GM18873 (cell line): ENCODE measurements around the gene TRIM14.
"Not testable (repeated sequence)": the region's sequence is repeated elsewhere in the genome, so short reads cannot be mapped to it uniquely, and the experiment has no call there.

Experiments used
- ATAC-seq: cut with Tn5 transposase; IDR thresholded peaks from one replicate; pipeline ENCODE4 v1.9.1; 2021; ENCODE audit warnings: mild to moderate bottlenecking, moderate library complexity, moderate number of reproducible peaks; ENCODE audit not compliant: unreplicated experiment, low FRiP score

TRIM14 gene

DNA sequence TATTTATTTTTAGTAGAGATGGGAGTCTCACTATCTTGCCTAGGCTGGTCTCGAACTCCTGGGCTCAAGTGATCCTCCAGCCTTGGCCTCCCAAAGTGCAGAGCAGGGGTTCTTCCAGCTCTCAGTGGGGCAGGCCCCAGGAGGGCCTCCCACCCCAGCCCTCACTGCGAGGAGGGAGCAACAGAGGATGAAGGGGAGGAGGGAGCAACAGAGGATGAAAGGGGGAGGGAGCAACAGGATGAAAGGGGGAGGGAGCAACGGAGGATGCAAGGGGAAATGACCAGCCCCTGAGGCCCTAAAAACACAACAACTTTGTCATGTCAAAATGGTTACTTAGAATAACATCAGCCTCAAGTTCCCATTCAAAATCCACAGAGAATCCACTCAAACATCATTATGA lies 10.0 kb downstream of the TRIM14 start:
- no peak for ATAC-seq

DNA sequence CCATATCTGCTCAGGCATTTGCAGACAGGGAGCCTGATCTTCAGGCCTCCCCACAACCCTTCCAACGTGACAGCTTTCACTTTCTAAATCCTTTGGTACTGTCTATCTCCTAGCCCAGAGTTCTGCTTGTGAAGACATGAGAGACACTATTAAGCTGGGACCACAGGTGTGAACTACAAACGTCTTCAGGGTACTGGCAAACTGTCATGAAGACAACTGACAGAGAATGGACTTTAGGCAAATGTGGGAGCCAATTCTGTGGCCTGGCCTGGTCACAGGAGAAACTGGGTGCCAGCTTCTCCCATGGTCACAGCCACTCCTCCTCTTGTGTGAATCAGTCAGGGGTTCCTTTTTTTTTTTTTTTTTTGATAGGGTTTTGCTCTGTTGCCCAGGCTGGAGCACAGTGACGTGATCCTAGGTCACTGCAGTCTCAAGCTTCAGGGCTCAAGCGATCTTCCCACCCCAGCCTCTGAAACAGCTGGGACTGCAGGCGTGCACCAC lies 10.4 kb downstream of the TRIM14 start:
- peak; percentile 59 for ATAC-seq

DNA sequence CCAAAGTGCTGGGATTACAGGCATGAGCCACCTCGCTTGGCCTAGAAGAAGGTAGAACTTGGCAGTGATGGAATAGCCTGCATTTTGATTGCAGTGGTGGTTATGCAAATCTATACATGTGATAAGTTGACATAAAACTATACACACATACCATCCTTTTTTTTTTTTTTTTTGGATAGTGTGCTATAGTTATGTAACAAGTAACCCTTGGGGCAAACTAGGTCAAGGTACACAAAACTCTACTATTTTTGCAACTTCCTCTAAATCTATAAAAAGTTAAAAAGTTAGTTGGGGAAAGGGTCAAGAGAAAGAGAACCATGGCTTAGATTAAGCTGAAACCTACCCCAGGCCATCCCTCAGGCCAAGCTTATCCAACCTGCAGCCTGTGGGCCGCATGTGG lies 11.1 kb downstream of the TRIM14 start:
- ATAC-seq: no peak

DNA sequence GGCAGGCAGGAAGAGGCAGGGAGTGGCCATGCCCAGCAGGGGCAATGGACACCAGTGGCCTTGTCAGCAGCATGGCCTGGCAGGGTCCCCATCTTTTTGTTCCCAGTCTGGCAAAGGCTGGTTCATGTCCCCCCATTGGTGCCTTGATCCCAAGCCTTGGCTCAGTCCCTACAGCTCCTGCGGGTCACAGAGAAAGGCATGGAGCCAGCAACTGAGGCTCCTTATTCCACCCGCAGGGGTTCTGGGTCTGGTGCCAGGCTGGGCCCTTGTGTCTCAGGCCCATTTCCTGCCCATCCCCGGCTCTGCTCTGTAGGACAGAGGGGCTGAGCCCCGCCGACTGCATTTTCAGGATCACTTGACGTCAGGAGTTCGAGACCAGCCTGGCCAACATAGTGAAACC lies 14.0 kb downstream of the TRIM14 start:
- no peak for ATAC-seq

DNA sequence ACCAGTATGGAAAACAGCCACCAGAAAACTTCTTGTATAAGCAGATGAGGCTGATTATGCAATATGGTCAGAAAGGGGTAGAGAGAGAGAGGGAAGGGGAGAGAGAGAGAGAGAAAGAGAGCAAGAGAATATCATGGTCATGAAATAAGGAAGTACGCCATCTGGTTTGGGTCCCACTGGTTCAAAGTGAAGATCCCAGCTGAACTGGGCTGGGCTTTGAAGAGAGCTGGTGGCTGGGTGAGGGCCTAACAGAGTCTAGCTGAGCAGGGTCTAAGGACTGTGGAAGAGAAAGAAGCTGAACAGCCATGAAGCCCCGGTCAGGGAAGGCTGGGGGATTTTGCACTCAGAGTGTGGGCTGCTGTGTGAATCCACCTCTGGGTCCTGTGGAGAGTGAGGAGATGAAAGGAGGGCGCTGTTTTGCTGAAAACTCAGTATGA lies 14.6 kb downstream of the TRIM14 start:
- no peak for ATAC-seq

DNA sequence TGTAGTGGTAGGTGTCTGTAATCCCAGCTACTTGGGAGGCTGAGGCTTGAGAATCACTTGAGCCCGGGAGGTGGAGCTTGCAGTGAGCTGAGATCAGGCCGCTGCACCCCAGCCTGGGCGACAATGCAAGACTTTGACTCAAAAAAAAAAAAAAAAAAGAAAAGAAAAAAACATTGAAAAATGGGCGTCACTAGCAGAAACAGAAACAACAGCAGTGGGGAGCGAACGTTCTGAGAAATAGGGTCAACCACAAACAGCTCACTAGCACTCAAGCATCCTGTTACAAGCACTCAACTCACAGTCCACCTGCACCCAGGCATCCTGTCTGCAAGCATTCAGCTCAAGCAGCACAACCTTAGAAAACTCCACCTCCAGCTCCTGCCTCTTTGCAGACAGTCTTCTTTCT lies 17.2 kb downstream of the TRIM14 start:
- ATAC-seq: peak; percentile 98

DNA sequence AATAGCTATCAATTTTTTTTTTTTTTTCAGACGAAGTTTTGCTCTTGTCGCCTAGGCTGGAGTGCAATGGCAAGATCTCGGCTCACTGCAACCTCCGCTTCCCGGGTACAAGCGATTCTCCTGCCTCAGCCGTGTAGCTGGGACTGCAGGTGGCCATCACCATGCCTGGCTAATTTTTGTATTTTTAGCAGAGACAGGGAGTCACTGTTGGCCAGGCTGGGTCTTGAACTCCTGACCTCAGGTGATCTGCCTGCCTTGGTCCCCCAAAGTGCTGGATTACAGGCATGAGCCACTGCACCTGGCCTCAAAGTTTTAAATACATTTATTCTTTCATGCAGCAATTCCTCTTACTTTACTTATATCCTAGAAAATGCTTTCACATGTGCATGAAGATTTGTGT lies 17.6 kb downstream of the TRIM14 start:
- ATAC-seq: no peak

DNA sequence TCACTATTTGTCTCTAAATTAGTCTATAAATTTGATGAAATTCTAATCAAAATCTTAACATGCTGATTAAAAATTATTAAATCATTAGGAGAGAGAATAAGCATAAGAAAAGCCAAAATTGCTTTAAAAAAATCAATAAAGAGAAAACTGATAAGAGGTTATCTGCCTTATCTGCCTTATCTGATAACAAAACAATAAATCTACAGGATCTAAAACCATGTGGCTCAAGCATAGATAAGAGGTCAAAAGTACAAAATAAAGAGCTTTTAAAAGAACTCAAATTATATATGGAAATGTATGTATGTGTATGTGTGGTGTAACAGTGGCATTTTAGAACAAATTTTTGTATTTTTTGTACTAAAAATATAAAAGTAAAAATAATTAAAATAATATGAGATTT lies 18.6 kb downstream of the TRIM14 start:
- no peak for ATAC-seq

DNA sequence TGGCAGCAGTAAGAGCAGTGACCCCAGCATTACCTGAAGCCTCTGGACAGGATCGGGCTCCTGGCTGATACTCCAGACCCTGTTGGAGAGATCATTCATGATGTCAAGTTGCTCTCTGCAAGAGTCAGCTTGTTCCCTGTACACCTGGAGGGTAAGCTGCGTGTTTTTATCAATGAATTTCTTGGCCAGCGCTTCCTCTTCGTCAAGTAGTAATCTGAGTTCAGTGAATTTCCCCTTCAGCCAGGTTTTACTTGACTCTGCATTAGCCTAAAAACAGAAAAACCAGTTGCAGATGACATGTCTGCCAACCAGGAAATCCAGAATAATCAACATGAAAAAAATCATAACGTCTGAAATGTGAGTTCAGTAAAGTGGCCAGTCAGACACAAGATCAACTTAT lies 19.1 kb downstream of the TRIM14 start:
- no peak for ATAC-seq

DNA sequence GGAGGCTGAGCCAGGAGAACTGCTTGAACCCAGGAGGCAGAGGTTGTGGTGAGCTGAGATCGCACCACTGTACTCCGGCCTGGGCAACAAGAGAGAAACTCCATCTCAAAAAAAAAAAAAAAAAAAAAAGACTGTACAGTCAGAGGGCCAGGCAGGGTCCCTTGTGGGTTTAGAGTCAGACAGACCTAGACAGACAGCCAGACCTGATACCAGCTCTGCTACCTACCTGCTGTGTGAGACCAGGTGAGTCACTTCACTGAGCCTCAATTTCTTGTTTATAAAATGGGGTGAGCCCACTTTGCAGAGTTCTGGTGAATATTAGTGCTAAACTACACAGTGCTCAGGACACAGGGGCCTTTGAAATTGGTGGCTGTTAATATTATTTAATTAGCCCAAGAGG lies 19.7 kb downstream of the TRIM14 start:
- no peak for ATAC-seq

DNA sequence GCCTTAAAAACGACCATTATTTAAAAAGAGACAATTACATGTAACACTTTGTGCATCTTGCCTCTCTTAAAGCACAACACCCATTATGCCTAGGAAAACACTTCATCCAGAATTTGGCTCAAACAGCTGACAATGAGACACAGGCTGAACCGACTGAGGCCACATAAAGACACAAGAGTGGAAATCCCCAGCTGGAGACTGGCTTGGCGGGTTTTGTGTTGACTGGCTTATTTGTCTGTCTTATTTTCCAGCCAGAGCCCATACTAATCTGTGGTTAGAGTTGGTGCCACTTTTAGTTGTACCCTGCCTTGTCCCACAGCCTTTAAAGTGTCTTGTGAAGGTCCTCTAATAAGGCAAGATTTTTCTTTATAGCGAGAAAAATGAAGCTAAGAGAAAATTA lies 21.2 kb downstream of the TRIM14 start:
- ATAC-seq: no peak

DNA sequence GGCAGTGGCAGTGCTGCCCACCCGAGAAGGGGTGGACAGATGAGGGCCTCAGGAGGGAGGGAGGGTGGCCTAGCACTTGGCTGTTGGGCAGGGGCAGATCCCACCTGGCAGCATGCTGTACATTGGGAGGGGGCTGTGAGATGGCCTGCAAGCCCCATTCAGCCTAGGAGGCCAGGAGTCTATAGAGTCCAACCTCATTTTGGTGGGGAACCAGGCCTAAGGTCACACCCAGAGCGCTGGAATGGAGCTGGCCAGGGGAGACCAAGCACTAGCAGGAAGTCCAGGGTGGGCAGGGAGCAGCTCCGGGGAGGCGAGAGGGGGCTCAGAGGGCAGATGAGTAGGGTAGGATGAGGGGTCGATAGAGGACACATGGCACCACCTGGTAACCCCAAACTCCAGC lies 22.9 kb downstream of the TRIM14 start:
- ATAC-seq: no peak

DNA sequence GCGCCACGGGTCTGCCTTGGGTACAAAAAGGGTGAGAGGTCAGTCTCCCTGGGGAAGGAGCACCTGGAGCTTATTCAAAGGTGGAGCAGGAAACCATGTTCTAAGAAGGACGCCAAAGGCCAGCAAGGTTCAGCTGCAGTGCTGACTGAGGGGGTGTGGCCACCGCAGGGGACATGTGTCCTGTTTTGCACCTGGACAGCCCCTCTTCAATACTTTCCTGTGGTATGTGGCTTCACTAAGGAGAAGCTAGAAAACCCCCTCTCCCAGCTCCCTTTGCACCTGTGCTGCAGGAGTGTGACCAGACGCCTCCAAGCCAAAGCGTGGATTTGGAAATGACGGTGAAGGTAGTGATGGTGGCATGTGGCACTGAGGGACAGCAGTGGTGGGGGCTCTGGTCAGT lies 23.6 kb downstream of the TRIM14 start:
- ATAC-seq: no peak

DNA sequence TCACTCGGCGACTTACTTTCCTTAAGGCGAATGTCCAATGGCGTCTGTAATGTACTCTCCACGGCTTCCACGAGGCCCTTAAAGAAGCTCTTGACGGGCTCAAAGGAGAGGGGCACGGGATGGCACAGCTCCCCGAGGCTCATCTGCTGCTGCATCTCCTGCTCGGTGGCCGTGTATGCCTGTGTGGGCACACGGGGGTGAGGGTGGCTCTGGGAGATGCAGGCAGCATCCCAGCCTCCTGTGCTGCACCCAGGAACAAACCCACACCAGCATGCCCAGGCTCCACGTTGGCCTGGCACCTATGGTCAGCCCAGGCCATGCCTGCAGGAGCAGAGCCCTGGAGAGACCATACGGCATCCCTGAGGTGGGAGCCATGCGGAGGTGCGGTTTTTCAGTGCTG lies 24.2 kb downstream of the TRIM14 start:
- no peak for ATAC-seq

DNA sequence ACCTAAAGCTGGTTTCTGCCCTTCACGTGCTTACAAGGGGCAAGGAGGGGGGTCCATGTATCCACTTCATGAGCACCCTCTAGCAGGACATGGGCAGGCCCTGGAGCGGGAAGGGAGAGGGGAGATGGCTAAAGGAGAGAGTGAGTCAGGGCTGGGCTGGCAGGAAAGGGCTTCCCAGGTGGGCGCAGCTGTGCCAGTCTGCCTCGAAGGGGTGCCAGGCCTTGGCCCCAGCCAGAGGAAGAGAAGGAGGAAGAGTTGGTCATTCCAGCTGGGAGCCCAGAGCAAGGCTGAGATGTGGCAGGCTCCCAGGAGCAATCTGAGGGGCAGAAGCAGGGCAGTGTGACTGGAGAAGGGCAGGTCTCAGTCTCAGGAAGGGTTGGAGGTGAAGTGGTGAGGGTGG lies 24.7 kb downstream of the TRIM14 start:
- ATAC-seq: no peak

DNA sequence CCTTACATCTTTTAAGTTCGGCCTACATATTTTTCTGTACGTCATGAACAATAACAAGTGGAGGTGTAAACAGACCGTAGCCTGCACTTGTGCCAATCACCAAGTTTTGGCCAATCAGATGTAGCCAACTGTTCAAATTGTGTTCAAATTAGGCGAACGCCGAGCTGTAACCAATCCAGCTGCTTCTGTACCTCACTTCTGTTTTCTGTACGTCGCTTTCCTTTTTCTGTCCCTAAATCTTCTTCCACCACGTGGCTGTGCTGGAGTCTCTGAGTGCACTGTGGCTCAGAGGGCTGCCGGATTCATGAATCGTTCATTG lies 26.4 kb downstream of the TRIM14 start:
- ATAC-seq: no peak

DNA sequence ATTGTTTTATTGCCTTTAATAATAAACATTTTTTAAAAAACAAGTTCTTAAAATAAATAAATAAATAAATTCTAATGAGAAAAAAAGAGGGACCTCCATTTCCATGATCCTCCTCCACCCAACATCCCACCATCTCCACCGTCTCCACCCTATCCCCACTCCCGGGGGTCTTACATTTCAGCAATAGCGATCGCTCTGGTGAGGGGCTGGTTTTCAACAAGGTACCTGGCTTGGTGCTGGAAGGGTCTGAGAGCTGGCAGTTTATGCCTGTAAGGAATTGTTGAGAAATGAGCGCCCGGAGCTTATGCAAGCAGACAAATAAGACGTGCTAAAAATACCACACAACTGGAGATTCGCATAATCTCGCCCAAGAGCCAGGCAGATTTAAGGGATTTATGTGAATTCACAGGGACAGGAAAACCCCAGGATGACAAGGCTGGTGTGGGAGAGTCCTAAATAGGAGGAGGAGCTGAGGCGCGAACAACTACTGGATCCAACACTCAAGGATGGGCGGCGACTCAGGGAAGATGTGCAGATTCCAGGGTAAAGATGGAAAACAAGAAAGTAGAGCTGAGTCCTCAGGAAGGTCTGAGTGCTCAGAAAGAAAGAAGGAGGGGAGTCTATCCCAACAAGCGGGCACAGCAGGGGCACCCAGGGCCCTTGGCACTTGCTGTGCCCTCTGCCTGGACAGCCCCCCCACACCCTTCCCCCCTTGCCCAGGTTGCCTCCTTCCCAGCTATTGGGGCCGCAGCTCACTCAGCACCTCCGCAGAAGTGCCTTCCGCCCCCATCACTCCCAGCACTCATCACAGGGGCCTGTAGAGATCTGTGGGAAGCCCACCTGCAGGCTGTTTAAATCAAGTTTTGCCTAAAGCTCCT lies 27.0 kb downstream of the TRIM14 start:
- no peak for ATAC-seq

DNA sequence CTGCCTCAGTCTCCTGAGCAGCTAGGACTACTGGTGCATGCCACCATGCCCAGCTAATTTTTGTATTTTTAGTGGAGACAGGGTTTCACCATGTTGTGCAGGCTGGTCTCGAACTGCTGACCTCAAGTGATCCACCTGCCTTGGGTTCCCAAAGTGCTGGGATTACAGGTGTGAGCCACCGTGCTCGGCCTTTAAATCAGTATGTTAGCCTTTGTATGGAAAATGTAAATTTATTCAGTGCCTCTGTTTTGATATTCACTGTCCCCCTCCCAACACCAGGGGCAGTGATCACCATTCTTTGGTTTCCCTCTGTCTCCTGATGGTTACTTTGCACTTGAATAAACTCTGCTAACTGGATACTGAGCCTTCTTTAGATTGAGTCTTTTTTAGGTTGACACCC lies 28.3 kb downstream of the TRIM14 start:
- ATAC-seq: not testable (repeated sequence)

DNA sequence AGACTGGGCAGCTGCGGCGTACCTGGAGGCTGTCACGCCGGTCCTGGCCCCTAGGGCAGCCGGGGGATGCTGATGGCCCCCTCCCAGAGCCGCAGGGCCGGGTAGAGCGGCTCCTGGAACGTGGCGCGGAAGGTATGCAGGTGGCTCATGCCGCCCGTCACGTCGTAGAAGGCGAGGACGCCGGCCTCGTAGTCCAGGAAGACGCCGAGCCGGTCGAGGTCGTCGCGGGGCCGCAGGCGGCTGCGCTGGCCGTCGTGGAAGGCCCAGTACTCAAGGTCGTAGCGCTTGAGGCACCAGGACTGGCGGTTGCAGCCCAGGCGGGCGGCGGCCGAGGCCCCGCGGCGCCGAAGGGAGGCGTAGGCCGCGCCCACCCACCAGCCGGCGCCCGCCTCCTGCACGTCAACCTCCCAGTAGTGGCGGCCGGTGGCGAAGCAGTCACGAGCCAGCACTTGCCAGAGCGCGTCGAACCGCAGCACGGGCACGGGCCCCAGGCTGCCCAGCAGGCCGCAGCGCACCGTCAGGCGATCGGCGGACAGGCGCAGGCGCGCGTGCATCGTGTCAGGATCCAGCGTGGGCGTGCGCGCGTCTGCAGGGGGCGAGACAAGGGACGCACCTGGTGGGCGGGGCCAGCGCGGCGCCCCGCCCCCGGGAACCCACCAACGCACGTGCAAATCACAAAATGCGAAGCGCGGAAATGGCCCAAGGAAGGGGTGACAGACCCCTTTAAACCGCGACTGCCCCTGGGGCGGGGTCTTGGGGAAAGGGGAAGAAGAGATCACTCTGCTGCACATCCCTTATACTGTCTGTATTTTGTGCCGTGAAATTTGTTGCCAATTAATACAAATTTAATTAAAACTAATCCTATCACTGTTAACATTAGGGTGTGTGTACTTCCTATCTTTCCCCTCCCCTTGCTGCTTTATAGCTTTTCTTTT lies 31.3 kb downstream of the TRIM14 start:
- no peak for ATAC-seq

DNA sequence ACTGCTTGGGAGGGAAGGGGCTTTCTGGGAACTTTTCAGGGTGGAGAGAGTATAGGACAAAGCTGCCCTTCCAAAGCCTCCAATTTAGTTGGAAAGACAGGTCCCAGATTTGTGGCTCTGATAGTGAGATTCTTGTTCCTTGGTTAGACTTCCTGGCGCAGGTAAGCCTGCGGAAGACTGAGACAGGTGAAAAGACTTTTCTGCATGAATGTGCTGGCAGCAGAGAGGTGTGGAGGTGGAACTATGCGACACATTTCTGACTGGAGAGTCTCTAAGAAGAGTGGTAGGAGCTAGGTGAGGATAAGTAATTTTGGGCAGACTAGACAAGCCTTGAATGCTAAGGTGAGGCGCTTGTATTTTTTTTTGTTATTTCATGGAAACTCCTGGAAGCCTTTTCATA lies 32.6 kb downstream of the TRIM14 start:
- no peak for ATAC-seq

DNA sequence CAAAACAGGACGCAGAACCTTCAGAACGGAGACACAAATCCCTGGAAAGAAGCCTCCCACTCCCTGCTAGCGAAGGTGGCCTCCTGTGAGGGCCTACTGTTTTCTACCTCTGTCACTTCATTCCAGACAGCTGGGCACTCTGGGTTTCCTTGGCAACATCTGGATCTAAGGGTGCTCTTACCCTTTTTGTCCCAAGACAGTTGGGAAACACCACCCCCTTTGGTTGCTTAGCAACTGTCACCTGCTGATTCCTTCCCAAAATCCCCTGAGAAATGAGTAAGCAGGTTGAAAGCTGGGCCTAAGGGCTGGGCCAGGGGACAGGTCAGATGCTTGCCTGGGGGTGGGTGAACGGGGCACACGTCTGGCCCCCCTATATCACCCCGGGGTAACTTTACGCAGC lies 33.1 kb downstream of the TRIM14 start:
- no peak for ATAC-seq
